ENCODE results near the gene BRPF3.

DNA sequence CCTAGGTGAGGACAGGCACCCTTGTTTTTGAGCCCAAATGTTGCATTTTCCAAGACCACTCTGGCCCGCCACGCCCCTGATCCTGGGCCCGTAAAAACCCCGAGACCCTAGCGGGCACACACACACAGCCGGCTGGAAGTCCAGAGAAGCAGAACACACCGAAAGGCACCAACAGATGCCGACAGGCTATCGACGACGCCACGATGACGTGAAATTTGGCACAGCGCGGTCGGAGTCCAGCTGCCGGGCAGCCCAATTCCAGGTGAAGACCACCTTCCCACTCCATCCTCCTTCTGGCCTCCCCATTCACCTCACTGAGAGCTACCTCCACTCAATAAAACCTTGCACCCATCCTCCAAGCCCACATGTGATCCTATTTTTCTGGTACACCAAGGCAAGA lies 39.3 kb downstream of the BRPF3 start:
- TF ChIP-seq CTCF (conservative IDR thresholded peaks at IDR 0.05; ENCODE audit: low read depth, low read length), result no peak
- TF ChIP-seq EZH2phosphoT487 (IDR thresholded peaks at IDR 0.05; ENCODE audit: borderline replicate concordance, low read length), result no peak
